ENCODE measurements around the gene COLQ.

COLQ gene

GRCh38 chr3:15513116-15513515 lies 8.4 kb downstream of the COLQ start:
- H3K4me3 ChIP-seq (ENCODE audit: low read depth, low read length) = no peak overlapping the region
- TF ChIP-seq, protein P1, sequence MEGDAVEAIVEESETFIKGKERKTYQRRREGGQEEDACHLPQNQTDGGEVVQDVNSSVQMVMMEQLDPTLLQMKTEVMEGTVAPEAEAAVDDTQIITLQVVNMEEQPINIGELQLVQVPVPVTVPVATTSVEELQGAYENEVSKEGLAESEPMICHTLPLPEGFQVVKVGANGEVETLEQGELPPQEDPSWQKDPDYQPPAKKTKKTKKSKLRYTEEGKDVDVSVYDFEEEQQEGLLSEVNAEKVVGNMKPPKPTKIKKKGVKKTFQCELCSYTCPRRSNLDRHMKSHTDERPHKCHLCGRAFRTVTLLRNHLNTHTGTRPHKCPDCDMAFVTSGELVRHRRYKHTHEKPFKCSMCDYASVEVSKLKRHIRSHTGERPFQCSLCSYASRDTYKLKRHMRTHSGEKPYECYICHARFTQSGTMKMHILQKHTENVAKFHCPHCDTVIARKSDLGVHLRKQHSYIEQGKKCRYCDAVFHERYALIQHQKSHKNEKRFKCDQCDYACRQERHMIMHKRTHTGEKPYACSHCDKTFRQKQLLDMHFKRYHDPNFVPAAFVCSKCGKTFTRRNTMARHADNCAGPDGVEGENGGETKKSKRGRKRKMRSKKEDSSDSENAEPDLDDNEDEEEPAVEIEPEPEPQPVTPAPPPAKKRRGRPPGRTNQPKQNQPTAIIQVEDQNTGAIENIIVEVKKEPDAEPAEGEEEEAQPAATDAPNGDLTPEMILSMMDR (IDR thresholded peaks at IDR 0.05; ENCODE audit: borderline replicate concordance, insufficient read depth, low read depth, low read length) = no peak

DNA sequence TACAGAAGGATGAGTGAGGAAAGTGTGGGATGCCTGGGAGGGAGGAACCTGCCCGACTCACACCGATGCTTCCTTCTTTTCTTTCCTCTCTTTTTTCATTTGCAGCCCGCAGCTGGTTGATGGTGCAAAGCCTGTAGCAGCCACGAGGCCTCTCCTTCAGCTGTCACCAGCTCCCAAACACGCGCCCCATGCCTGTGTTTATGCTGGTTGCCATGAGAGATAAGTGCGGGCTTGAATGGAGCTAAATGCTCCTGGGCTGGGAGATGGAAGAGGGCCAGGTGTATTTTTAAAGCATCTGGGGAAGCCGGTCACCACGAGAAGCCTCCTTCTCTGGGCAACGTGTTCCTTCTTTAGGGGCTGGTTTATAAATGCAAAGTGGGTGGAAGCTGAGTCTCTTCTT lies 9.3 kb downstream of the COLQ start:
- no peak overlapping the region for H3K4me3 ChIP-seq (ENCODE audit: low read depth, low read length)
- TF ChIP-seq, protein P1 (IDR thresholded peaks at IDR 0.05; ENCODE audit: borderline replicate concordance, insufficient read depth, low read depth, low read length) = no peak

DNA sequence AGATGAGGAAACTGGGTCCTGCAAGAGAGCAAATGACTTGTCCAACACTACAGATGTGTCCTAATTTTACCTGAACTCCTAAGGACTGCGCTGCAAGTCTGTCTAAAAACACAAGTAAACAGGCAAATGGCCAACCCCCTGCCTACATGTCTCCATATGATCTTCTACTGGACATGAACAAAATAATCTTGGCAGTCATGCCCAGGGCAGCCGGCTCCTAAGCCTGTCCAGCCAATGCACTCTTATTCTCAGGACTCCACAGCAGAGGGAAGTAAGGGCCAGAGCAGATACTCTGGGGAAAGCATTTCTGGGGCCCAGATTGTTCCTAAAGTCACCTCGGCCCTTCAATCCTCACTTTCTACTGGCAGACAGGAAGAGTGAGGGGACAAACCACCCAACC lies 10.3 kb downstream of the COLQ start:
- TF ChIP-seq, protein P1 (IDR thresholded peaks at IDR 0.05; ENCODE audit: borderline replicate concordance, insufficient read depth, low read depth, low read length) = no peak
- H3K4me3 ChIP-seq (ENCODE audit: low read depth, low read length) = no peak overlapping the region

DNA sequence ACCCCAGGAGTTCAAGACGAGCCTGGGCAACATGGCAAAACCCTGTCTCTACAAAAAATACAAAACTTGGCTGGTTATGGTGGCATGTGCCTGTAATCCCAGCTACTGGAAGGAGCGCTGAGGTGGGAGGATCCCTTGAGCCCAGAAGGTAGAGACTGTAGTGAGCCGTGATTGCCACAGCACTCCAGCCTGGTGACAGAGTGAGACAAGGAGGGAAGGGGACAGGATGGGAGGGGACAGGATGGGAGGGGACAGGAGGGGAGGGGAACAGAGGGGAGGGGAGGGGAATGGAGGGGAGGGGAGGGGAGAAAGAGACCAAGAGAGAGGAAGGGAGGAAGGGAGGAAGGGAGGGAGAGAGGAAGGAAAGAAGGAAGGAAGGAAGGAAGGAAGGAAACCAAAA lies 11.0 kb downstream of the COLQ start:
- no peak overlapping the region for H3K4me3 ChIP-seq (ENCODE audit: low read depth, low read length)
- TF ChIP-seq, protein P1 (IDR thresholded peaks at IDR 0.05; ENCODE audit: borderline replicate concordance, insufficient read depth, low read depth, low read length) = no peak

- H3K4me3 ChIP-seq (ENCODE audit: low read depth, low read length) = no peak overlapping the region
- TF ChIP-seq, protein P1 (IDR thresholded peaks at IDR 0.05; ENCODE audit: borderline replicate concordance, insufficient read depth, low read depth, low read length) = no peak
Measured at GRCh38 chr3:15506571-15506970, 14.9 kb downstream of the COLQ start.

DNA sequence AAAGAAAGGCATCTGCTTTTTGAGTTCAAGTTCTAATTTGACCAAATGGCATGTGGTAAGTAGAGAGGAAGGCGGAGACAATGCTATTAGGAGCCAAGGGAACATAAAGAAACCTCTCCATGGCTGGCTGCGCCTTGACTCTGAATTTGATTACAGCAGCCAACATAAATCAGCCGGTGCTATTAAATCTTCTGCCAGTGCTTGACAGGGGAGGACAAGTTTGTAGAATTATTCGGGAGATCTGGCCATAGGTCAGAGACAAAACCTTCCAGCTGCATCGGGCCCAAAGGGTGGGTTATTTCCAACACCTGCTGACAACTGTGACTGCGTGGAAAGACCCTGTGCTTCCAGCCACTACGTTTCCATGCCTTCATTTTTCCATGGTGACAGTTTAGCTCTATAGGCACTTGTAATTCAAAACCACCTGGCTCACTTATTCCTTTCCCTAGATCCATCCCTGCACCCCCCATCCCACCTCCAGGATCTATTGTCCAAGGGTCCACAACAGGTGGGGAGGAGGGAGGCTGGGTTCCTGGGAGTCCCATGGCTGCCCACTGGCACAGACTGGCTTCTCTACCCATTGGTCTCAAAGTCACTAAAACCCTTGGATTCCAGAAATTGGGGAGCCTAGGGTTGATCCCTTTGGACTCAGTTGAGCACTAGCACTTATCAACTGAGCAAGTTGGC lies 15.9 kb downstream of the COLQ start:
- H3K4me3 ChIP-seq (ENCODE audit: low read depth, low read length) = no peak overlapping the region
- TF ChIP-seq, protein P1 (IDR thresholded peaks at IDR 0.05; ENCODE audit: borderline replicate concordance, insufficient read depth, low read depth, low read length) = no peak

- TF ChIP-seq, protein P1 (IDR thresholded peaks at IDR 0.05; ENCODE audit: borderline replicate concordance, insufficient read depth, low read depth, low read length) = no peak
- no peak overlapping the region for H3K4me3 ChIP-seq (ENCODE audit: low read depth, low read length)
Measured at GRCh38 chr3:15502616-15503015, 18.9 kb downstream of the COLQ start.

Data from GM12875 (cell line).